ENCODE results near the gene XAF1.
"Not testable (repeated sequence)": the region's sequence is repeated elsewhere in the genome, so short reads cannot be mapped to it uniquely, and the experiment has no call there.

XAF1 gene

GRCh38 chr17:6755731-6756184 lies at the start of gene XAF1:
Gene XAF1 (plus strand): TSS chr17:6756046. CDS start chr17:6756079, 33 bp downstream.
- peak; percentile 36 for DNase-seq

DNA sequence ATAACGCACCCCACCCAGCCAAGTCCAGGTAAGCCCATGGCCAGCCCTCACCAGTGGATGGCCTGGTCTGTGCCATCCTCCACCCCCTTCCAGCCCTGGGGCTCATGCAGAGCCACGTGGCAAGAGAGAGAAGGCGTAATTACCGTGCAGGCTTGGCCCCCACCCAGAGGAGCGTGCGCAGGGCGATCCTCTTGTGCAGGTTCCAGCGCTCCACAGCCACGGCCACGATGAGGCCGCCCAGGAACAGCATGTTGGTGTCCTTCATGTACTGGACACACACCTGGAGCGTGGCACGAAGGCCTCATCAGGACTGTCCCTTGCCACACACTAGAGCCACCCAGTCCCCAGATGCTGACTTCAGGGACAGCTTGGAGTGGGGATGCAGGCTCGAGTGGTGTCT lies 49.3 kb upstream of the XAF1 start:
- DNase-seq: no peak

DNA sequence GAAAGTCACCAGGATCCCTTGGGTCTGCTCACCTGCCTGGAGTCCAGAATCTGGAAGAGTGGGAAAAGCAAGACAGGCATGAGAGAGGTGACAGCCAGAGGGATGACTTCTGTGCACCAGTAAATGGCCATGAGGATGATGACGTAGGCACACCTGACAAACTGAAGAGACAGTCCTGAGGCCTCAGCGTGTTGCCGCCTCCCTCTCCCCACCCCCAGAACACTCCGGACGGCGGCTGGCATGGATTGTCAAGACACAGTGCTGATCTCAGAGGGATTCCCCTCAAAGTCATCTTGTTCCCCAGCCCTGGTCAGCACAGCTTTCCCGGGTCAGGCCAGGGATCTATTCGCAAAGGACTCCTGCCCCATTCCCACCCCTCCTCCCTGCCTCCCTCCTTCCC lies 48.9 kb upstream of the XAF1 start:
- no peak for DNase-seq

- no peak for DNase-seq
Measured at GRCh38 chr17:6708357-6708961, 47.4 kb upstream of the XAF1 start.

- DNase-seq: no peak
Measured at GRCh38 chr17:6710317-6710716, 45.5 kb upstream of the XAF1 start.

GRCh38 chr17:6711081-6711674 lies 44.7 kb upstream of the XAF1 start:
- no peak for DNase-seq

DNA sequence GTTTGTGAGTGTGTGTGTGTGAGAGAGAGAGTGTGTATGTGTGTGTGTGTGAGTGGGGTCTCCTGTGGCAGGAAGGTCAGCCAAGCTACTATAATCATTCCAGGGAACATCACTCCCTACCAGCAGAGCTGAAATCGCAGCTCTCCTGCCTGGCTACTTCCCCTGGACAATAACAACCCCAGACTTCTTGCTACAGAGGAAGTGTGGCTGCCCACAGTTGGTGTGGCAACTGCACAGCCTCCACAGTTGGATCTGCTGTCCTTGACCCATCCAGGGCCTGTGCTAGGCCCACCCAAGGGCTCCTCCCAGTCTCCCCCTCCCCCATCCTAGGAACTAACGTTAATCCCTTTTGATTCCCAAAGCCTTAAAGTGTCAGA lies 44.2 kb upstream of the XAF1 start:
- no peak for DNase-seq

DNA sequence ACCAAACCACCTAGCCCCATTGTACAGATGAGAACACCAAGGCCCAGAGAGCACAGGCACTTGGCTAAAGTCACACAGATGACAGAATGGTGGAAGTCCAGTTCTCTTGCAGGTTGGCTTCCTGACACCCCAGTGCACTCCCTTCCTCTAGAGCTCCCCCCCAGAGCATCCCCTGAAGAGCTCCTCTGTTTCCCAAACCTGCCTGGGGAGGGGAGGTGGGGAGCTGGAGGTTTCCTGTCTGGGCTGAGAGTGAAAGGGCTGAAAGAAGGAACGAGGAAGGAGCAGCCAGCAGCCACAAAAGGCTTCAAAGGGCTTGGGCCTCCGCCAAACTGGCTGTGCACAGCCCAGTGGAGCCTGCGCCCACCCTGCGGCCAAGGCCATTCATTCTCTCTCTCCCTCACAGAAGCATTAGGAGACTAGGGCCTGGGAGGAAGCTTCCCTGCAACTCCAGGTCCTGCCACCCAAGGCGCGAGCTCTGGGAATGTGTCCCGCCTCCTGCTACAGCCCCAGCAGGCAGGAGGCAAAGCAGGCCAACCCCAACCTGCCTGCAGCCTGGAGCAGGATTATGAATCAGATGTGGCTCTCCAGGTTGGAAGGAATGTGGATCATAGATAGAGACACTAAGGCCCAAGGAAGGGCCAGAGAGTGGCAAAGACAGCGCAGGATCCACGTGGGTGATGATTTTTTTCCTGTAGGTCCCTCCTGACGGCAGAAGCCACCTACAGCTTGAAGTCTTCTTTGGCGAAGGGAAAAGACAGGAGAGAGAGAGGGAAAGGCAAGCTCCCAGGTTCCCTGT lies 43.6 kb upstream of the XAF1 start:
- peak; percentile 49 for DNase-seq

- DNase-seq: no peak
Measured at GRCh38 chr17:6712854-6713129, 43.1 kb upstream of the XAF1 start.

DNA sequence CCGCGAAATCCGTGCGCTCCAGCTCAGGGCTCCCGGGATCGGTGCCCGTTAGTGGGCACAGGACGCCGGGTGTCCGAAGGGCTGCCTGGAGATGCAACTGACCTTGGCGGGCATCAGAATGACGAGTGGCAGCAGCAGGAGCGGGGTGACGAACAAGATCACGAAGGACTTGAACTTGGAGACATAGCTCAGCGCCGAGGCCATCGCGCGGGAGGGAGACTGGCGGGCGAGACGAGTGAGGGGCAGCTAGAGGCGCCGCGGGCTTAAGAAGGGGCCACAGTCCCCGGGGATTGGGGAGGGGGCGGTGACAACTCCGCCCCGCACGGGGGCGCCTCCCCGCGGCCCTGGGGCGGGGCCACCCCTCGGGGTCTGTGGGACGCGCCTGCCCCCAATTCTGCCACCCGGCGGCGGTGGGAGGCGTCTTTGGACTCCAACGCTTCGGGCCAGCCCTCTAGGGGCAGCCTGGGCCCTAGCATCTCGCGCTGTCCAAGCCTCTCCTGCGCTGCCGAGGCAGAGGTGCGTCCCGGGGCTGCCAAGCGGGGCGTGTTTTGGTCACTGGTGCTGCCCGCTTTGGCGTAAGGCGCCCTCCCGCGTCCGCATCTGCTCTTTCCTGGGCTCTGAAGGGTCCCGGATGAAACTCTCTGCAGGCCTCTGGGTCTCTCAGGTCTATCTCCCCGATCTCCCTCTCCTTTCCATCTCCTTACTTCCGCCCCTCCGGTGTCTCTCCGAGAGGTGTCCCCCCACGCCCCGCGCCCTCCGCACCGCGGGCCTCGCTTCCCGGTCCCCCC lies 42.5 kb upstream of the XAF1 start, which contains the start of gene SLC13A5:
Gene SLC13A5, minus strand, starts transcription at position 240 of the 788 bp plus-strand sequence. Its CDS starts 36 bp downstream, at position 204.
- DNase-seq: peak; percentile 48

DNA sequence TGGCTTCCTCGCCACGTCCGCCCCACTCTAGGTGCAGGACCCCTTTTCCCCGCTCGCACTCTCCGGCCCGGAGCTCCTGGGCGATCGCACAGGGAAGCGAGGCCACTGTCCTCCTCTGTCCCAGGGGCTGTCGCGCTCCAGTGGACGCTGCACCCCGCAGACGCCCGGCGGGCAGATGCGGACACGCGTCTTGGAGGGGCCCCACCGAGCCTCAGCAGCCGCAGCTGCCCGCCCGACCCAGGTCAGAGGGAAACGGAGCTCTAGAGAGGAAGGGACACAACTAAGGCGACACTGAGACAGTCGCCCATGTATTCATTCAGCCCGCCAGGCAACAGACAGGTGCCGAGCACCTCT lies 42.0 kb upstream of the XAF1 start:
- DNase-seq: no peak

GRCh38 chr17:6714315-6714874 lies 41.5 kb upstream of the XAF1 start:
- no peak for DNase-seq

- DNase-seq: no peak
Measured at GRCh38 chr17:6716736-6717135, 39.1 kb upstream of the XAF1 start.

- DNase-seq: no peak
Measured at GRCh38 chr17:6721744-6722143, 34.1 kb upstream of the XAF1 start.

DNA sequence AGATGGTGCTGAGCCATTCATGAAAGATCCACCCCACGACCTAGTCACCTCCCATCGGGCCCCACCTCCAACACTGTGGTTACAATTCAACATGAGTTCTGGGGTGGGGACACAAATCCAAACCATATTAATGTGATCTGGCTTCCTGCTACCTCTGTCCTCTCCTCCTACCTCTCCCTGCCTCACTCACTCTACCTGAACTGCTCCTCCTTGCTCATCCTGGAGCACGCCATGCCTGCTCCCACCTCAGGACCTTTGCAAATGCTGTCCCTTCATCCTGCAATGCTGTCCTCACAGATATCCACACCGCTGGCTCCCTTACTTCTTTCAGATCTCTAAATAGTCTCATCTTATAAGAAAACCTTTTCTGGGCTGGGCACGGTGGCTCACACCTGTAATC lies 31.8 kb upstream of the XAF1 start:
- no peak for DNase-seq

DNA sequence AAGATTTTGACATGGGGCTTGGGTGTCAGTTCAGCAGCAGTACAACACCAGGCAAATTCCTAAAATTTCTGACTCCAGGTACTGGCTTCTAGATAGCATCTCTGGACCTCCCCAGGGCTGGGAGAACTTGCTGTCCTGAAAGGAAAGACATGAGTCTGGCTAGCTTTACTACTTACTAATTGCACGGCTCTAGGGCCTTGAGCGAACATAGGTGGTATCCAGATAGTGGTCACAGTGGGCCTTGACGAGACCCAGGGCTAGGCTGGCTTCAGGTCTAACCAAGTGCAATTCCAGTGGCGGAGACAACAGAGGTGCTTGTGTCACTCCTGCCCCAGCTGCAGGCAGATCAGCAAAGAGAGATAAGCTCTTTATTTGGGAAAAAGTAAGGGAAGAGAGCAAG lies 26.3 kb upstream of the XAF1 start:
- no peak for DNase-seq

DNA sequence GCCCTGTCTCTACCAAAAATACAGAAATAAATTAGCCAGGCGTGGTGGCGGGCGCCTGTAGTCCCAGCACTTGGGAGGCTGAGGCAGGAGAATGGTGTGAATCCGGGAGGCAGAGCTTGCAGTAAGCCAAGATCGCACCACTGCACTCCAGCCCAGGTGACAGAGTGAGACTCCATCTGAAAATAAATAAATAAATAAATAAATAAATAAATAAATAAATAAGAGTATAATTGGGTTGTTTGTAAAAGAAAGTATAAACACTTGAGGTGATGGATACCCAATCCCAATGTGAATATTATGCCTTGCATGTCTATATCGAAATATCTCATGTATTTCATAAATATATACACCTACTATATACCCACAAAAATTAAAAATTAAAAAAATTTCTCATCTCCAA lies 9.2 kb upstream of the XAF1 start:
- not testable (repeated sequence) for DNase-seq

DNA sequence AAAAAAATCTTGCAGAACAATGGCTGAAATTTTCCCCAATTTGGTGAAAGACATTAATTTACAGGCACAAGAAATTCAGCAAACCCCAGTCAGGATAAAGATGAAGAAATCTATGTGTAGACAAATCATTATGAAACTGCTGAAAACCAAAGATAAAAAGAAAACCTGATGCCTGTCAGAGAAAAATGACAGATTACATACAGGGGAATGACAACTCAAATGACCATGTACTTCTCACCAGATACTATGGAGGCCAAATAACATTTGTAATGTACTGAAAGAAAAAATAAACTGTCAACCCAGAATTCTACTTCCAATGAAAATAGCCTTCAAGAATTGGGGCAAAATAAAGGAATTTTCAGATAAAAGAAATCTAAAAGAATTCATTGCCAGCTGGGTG lies 7.2 kb upstream of the XAF1 start:
- DNase-seq: no peak

- DNase-seq: peak; percentile 45
Measured at GRCh38 chr17:6749519-6749918, 6.3 kb upstream of the XAF1 start.

DNA sequence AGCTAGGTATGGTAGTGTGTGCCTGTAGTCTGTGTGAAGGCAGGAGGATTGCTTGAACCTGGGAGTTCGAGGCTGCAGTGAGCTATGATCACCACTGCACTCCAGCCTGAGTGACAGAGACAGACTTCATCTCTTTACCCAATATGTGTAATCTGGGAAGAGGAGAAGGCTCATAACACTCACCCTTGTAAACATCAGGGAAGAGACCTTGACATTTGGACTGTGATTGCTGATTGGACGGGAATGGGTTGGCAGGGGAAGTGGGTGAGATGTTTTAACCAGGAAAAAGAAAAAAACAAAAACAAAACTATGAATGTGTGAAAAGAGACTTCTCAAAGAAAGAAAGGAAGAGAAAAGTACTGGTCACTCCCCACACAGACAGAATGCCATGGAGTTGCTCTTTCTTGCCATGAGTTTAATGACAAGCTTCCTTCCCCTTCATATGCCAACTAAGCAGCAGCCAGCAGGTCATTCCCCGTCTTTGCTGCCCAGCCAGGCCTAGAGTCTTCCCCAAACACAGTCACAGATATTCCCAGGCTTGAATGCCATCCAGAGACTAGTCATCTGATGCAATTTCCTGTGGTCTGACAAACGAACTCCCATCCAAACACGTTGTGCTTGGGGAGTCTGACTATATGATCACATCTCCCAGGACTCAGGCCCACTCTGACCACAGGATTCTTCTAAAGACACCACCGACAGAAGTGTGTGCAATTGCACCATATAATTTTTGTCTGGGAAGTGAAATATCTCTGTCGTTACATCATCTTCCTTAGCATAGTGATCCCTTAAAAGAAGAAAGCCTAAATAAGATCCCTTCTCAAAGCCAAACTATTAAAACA lies 3.6 kb upstream of the XAF1 start:
- DNase-seq: peak; percentile 100

DNA sequence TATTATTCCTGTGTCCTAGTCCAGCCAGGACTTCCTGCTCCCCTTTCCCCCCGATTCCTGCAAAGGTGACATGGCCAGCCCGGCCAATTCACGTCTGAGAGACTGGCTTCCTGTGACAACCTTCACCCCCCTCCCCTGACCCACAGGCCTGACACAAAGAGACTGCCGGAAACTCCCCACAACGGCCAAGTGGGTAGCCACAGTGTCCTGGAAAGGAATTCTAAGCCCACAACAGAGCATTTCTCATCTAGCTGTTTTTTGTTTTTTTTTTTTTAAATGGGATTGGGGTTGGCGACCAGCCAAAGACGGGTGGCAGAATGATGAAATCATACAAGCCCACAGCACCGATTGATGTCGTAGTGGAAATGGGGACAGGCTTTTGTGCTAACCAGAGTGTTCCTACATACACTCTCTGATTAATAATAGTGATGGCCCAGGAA lies 2.8 kb upstream of the XAF1 start:
- DNase-seq: peak; percentile 96

DNA sequence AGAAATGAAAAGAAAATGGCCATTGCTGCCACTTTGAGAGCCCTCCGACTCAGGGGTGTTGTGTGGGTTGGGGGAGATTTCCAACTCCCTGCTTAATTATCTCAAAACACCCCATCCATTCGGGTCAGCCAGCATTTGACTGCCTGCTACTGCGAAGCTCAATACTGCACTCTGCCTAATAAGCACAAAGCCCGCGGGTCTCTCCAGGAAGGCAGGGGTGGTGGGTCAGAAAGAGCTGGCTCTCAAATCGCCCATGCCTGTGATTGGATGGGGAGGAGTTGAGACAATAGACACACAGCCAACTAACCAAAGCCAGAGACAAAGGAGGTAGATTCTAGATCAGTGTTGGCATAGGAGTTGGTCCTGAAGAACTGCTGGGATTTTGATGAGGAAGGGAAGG lies 2.3 kb upstream of the XAF1 start:
- DNase-seq: peak; percentile 23
